DMS153 (cell line): Measurements from ENCODE around the gene GHR.
"Not testable (repeated sequence)": the region's sequence is repeated elsewhere in the genome, so short reads cannot be mapped to it uniquely, and the experiment has no call there.

ENCODE experiments used
- DNase-seq: peaks from one replicate; lab custom pipeline; 2025; lab: John Stamatoyannopoulos, UW

GHR gene

DNA sequence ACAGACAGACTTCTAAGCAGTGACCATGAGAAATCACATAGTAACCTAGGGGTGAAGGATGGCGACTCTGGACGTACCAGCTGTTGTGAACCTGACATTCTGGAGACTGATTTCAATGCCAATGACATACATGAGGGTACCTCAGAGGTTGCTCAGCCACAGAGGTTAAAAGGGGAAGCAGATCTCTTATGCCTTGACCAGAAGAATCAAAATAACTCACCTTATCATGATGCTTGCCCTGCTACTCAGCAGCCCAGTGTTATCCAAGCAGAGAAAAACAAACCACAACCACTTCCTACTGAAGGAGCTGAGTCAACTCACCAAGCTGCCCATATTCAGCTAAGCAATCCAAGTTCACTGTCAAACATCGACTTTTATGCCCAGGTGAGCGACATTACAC is 295.4 kb downstream of the GHR start:
- no peak for DNase-seq

DNA sequence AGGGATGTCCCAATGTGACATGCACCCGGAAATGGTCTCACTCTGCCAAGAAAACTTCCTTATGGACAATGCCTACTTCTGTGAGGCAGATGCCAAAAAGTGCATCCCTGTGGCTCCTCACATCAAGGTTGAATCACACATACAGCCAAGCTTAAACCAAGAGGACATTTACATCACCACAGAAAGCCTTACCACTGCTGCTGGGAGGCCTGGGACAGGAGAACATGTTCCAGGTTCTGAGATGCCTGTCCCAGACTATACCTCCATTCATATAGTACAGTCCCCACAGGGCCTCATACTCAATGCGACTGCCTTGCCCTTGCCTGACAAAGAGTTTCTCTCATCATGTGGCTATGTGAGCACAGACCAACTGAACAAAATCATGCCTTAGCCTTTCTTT is 295.8 kb downstream of the GHR start:
- no peak for DNase-seq

DNA sequence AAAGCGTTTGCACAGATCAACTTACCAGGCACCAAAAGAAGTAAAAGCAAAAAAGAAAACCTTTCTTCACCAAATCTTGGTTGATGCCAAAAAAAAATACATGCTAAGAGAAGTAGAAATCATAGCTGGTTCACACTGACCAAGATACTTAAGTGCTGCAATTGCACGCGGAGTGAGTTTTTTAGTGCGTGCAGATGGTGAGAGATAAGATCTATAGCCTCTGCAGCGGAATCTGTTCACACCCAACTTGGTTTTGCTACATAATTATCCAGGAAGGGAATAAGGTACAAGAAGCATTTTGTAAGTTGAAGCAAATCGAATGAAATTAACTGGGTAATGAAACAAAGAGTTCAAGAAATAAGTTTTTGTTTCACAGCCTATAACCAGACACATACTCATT is 297.0 kb downstream of the GHR start:
- DNase-seq, result no peak

DNA sequence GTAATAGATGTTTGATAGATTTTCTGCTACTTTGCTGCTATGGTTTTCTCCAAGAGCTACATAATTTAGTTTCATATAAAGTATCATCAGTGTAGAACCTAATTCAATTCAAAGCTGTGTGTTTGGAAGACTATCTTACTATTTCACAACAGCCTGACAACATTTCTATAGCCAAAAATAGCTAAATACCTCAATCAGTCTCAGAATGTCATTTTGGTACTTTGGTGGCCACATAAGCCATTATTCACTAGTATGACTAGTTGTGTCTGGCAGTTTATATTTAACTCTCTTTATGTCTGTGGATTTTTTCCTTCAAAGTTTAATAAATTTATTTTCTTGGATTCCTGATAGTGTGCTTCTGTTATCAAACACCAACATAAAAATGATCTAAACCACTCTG is 298.2 kb downstream of the GHR start:
- no peak for DNase-seq

DNA sequence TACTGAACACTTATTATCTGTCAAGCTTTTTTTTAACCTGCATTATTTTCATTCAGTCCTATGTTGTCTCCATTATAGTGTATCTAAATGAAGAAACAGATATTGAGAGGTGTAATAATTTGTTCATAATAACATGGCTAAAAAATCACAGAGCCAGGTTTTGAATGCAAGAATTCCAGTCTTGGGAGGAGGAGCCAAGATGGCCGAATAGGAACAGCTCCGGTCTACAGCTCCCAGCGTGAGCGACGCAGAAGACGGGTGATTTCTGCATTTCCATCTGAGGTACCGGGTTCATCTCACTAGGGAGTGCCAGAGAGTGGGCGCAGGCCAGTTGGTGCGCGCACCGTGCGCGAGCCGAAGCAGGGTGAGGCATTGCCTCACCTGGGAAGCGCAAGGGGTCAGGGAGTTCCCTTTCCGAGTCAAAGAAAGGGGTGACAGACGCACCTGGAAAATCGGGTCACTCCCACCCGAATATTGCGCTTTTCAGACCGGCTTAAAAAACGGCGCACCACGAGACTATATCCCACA is 311.4 kb downstream of the GHR start:
- not testable (repeated sequence) for DNase-seq

DNA sequence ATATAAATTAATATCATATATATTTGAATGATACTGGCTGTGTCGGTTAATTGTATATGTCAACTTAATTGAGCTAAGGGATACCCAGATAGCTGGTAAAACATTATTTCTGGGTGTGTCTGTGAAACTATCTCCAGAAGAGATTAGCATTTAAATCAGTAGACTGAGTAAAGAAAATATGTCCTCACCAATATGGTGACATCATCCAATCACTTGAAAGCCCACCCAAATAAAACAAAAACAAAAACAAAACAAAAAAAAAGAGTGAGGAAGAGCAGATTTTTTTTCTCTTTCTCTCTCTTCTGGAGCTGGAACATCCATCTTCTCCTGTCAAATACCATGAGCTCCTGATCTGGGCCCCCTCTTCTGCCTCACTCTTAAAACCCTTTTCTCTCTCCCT is 317.7 kb downstream of the GHR start:
- DNase-seq, result no peak

DNA sequence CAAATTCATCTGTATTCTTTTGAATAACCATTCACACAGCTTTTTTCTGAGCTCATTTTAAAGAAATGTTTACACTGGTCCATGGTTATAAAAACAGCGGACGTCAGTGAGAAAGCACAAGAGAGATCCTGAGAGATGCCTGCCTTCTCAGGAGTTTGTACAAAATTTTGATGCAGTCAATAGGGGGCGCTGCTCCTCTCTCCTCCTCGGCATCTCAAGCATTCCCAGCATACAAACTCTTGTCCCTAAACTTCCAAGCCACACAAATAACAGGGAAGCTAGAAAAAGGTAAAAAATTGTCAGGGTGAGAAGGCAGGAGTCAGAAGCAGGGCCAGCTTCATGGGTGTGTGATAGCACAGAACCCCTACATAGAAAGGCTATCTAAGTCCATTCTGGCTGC is 322.2 kb downstream of the GHR start:
- DNase-seq, result no peak

DNA sequence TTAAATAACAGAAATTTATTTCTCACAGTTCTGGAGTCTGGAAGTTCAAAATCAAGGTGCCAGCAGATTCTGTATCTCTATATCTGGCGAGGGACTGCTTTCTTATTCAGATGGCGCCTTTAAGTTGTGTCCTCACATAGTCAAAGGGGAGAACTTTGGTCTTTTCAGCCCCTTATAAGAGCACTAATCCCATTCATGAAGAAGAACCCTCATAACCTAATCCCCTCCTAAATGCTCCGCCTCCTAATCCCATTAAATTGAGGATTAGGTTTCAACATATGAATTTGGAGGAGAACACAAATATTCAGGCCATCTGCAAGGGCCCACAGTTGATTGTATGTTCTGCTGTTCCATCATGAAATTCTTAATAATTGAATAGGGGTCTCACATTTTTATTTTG is 322.6 kb downstream of the GHR start:
- DNase-seq, result no peak

DNA sequence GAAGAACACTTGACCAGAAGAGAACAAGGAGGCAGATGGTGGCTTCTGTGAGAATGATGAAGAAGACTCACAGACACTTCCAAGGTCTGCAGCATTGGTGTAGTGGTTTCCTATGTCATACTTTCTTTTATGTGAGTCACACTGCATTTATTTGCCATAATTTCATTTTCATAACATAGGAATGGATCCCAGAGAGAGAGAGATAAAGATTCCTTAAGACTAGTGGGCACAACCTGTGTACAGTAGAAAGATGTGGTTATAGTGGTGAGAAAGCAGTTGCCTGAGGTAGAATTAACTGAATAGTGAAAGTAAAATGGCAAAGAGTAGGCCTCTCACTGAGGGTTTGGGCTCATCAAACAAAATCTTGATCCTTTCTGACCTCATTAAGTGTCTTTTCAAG is 325.8 kb downstream of the GHR start:
- no peak for DNase-seq

DNA sequence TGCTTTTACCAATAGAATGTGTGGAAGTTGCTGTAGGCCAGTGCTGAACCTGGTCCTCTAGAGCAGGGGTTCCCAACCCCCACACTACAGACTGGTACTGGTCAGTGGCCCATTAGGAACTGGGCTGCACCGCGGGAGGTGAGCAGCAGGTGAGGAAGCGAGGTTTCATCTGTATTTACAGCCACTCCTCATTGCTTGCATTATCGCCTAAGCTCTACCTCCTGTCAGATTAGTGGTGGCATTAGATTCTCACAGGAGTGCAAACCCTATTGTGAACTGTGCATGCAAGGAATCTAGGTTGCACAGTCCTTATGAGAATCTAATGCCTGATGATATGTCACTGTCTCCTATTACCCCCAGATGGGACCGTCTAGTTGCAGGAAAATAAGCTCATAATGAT is 327.3 kb downstream of the GHR start:
- no peak for DNase-seq

DNA sequence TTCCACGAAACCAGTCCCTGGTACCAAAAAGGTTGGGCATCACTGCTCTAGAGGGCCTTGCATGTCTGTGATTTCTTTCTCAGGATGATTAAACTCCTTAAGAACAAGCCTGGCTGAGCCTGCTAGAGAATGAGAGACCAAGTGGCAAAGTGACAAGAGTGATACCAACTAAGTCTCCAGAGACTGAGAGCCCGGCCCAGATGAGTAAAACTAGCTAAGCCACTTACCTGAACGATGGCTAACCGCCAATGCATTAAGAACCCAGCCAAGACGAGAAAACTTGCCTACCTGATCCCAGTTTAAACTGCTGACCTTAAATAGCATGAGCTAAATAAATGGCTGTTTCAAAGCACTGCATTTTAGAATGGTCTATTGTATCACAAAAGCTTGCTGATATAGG is 327.8 kb downstream of the GHR start:
- DNase-seq, result no peak

DNA sequence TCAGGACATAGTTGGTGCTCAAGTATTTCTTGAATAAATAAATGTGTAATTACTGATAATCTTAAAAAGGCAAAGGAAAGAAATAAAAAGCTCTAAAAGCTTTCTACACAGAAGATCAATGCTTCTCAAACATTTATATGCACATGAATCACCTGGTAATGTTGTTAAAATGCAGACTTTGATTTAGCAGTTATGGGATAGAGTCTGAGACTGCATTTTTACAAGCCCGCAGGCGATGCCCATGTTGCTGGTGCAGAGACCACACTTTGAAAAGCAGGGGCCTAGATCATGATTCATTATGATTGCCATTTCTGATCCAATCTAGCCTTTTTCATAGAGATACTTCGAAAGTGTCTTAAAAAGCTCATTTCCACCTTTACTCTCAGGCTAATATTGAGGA is 329.9 kb downstream of the GHR start:
- DNase-seq, result no peak

DNA sequence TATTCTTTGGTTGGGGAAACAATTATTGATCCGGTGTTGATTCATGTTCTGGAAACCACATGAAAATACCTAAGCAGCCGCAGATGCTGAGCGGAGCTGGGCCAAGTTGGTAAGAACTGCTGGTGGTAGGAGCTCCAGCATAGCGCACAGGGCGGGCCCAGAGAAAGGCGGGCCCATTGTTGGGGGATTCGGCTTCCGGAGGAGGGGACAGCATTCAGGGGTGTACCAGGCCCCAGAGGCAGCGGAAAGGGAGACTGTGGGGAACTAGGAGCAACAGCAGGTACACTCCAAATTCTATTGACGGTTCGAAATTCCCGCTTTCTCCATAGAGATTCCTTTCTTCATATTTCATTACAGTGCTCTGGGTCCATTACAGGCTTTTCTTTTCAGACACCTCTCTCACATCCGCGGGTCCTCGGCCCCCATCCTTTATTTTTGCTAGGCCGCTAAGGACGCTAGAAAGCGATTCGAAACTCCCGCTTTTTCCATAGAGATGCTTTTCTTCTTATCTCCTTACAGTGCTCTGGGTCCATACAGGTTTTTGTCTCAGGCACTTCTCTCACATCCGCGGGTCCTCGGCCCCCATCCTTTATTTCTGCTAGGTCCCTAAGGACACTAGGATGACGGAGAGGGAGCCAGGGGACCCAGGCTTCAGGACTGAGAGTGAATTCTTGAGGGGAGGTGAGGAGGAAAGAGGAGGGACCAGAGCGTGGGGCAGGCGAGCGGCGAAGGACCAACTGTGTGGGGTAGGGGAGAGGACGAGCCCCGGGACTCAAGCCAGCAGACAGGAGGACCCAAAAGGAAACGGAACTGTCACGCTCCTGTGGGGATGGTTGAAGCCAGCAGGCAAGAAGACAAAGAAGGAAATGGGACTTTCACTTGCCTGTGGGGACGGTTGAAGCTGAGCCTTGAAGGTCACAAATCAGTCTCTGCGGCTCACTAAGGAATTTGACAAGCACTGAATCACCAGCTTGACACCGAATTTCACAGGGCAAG is 333.7 kb downstream of the GHR start, which contains the start of gene CCDC152:
TSS of gene CCDC152 (plus strand) at position 213 of the 996 bp plus-strand sequence. CDS start 2,304 bp downstream, outside the sequence.
- no peak for DNase-seq

DNA sequence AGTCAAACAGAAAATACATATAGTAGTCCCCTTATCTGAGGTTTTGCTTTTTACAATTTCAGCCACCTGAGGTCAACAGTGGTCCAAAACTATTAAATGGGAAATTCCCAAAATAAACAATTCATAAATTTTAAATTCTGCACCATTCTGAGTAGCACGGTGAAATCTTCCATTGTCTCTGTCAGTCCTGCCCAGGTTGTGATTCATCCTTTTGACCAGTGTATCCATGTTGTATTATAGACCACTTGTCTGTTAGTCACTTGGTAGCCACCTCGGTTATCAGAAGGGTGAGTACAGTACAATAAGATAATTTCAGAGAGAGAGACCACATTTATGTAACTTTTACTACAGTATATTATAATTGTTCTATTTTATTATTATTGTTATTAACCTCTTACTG is 336.2 kb downstream of the GHR start:
- DNase-seq, result no peak

DNA sequence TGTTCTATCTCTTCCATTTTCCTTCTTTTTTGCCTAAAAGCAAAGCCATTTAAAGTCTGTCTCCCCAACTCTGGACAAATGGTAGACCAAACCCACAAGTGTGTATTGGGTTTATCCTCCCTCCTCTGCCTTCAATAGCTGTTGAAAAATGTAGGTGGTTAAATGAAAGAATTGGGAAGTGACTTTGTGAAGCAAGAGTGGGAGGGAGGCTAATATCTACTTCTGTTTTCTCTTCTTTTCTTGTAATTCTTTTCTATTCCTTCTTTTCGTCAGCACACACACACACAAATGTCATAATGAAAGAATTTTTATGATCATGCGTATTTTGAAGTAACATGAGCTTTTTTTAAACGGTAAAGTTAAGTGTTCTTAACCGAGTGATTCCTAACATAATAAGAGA is 337.2 kb downstream of the GHR start:
- DNase-seq, result no peak

DNA sequence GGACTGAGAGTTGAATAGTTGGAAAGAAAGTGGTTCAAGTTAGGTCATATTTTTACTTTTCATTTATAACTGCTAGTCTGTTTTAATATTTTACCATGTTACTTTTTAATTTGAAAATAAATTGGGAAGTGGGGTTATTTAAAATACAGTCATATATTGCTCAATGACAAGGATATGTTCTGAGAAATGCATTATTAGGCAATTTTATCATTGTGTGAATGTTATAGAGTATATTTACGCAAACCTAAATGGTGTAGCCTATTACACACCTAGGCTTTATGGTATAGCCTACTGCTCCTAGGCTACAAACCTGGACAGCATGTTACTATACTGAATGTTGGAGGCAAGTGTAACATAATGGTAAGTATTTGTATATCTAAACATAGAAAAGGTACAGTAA is 338.6 kb downstream of the GHR start:
- no peak for DNase-seq

DNA sequence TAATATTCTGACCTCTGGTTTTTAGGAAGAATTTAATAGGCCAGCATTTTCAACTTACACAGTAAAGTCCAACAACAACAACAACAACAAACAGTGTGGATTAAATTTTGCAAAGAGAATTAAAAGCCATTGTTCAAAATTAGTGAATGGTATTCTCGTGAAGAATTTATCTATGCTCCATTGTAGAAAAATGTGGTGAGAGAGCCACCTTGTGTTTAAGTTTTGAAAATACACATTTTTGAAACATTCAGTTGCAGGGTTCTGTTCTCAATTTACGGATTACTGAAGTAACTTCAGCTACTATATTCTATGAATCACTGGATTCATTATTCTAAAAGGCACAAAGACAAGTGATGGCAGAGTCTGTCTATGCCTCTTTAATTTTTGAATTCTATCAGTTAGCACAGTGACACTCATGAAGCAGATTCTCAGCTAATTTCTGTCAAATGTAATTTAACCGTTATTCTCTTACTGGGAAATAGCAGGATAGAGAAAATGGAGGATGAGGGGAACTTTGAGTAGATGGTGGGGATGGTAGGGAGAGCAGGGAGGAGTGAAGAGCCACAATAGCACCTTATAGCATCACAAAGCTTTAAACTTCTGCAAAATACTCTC is 344.4 kb downstream of the GHR start:
- DNase-seq, result peak; percentile 21

DNA sequence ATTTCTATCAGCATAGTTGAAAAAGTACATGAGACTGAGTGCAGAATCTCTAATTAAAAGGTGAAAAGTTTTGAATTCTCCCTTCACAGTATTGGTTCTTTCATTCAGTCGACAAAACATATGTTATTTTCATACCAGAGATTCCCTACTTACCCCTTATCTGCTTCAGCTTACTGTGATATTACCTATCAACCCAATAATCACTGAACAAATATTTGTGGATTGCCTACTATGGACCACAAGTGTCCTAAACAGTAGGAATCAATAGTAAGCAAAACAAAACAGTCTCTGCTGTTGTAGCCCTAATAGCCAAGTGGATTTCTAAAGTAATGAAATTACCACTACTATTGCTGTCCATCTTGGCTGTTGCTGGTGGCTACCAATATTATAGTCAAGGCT is 344.9 kb downstream of the GHR start:
- no peak for DNase-seq

DNA sequence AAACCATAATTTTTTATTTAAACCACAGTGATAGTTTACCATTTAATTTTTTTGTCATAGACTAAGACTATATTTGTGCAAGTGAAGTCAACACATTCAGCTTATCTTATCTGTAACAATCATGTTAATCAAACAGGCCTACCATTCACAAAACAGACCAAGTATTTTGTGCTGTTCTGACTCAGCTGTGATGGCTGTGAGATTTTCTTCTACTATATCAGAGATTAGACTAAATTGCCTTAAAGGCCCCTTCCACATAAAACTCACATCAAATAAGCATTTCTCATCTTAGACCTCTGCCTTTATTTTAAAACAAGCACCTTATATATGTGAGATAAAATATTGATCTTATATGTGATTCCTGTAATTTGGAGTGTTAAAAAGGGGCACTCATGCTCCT is 346.8 kb downstream of the GHR start:
- no peak for DNase-seq
